CD4-positive, alpha-beta T cell (primary cell): ENCODE measurements around the gene OLFML2A. TPM values are rescaled to one million over a fixed set of nuclear protein-coding genes. Genes with fewer than 3 reads are reported as not detected.
"Not testable (repeated sequence)": the region's sequence is repeated elsewhere in the genome, so short reads cannot be mapped to it uniquely, and the experiment has no call there.

Experiments used
- ATAC-seq: fragments of 200-7000 bp; cut with Tn5 transposase; one replicate; pipeline ENCODE4 v1.10.0; 2022; ENCODE audit warnings: mild to moderate bottlenecking; ENCODE audit not compliant: poor library complexity
- CTCF ChIA-PET: fragments of 350-600 bp; sonication (Branson Sonifier 250); formaldehyde crosslinking; loops from one replicate; lab custom pipeline; 2021; ENCODE audit warnings: antibody characterized with exemption, inconsistent platforms; lab: Charles Lee
- POLR2A ChIA-PET: fragments of 350-600 bp; sonication (Branson Sonifier 250); formaldehyde crosslinking; loops from one replicate; lab custom pipeline; 2021; ENCODE audit warnings: antibody characterized with exemption, inconsistent platforms; lab: Charles Lee
- DNase-seq, 14 experiments: peaks; one replicate each; pipeline ENCODE4 v3.0.0-alpha.2; 2013 to 2020; ENCODE audit warnings: mixed read lengths in 2 of 14
- H3K27ac ChIP-seq, 2 donors: one replicate each; pipeline versions ENCODE4 v1.5.1 to v1.7.0; 2013; ENCODE audit warnings: low read length in 2 of 2, low read depth in 1 of 2, mild to moderate bottlenecking in 1 of 2
- H3K27me3 ChIP-seq, 2 experiments: 1 replicate in 1 of 2; 2 replicates in 1 of 2; pipeline versions ENCODE4 v1.6.1 to v1.7.0; 2013; ENCODE audit warnings: low read length in 2 of 2, control low read depth in 1 of 2, mild to moderate bottlenecking in 1 of 2, moderate library complexity in 1 of 2; ENCODE audit not compliant: insufficient read depth in 2 of 2, control insufficient read depth in 1 of 2
- H3K36me3 ChIP-seq: one replicate; pipeline ENCODE4 v1.6.1; 2013; ENCODE audit warnings: low read length, control low read depth; ENCODE audit not compliant: insufficient read depth
- H3K4me1 ChIP-seq: one replicate; pipeline ENCODE4 v1.6.1; 2013; ENCODE audit warnings: low read length, control low read depth; ENCODE audit not compliant: insufficient read depth
- H3K4me3 ChIP-seq: one replicate; pipeline ENCODE4 v1.5.1; 2013; ENCODE audit warnings: mild to moderate bottlenecking, low read length, moderate library complexity
- H3K9me3 ChIP-seq, 2 experiments: 1 replicate in 1 of 2; 2 replicates in 1 of 2; pipeline versions ENCODE4 v1.6.1 to v1.7.0; 2013; ENCODE audit warnings: low read length in 2 of 2, mild to moderate bottlenecking in 2 of 2, control low read depth in 1 of 2, moderate library complexity in 1 of 2; ENCODE audit not compliant: control insufficient read depth in 1 of 2, insufficient read depth in 1 of 2
- H3K27ac Mint-ChIP-seq: one replicate; pipeline ENCODE4 v1.8.0; 2020; ENCODE audit warnings: mixed read lengths
- H3K27me3 Mint-ChIP-seq: one replicate; pipeline ENCODE4 v1.8.0; 2021; ENCODE audit warnings: mixed read lengths
- H3K36me3 Mint-ChIP-seq: one replicate; pipeline ENCODE4 v1.8.0; 2021; ENCODE audit warnings: low read depth, mixed read lengths
- H3K4me1 Mint-ChIP-seq: one replicate; pipeline ENCODE4 v1.8.0; 2021; ENCODE audit warnings: low read depth, mixed read lengths
- H3K4me3 Mint-ChIP-seq: one replicate; pipeline ENCODE4 v1.8.0; 2020; ENCODE audit warnings: mild to moderate bottlenecking, mixed read lengths
- H3K9me3 Mint-ChIP-seq: one replicate; pipeline ENCODE4 v1.8.0; 2020; ENCODE audit warnings: mixed read lengths
- CTCF ChIP-seq: fragments of 200-600 bp; IDR thresholded peaks from one replicate; pipeline ENCODE4 v1.8.0; 2022; ENCODE audit warnings: antibody characterized with exemption, mild to moderate bottlenecking
- intact Hi-C, 2 experiments: fragments of 100-400 bp; cut with DNase I in 1 of 2; cut with micrococcal nuclease in 1 of 2; formaldehyde crosslinking; loops; one replicate each; pipeline versions ENCODE4 v1.15.1 to v1.9.0; 2023 to 2025; cut with DNase I, micrococcal nuclease
- total RNA-seq, 174 experiments: library from RNA in 2 of 174; stranded (reverse) in 2 of 174; gene quantifications; one replicate each; pipeline ENCODE4 v1.2.3 and lab custom pipeline; 2021 to 2026

Gene OLFML2A
- total RNA-seq, 2 experiments from 2014 or later, result not detected

- ATAC-seq, result no peak
- Histone ChIP-seq H3K9me3 (no peaks in the 10 kb centered on the region), H3K27ac (no peak overlapping the region), H3K27me3 (peaks cover 3 to 11% of the 10 kb centered on the region in 2 experiments), H3K4me1 (no peaks in the 10 kb centered on the region), H3K36me3 (no peaks in the 10 kb centered on the region), H3K4me3 (no peak overlapping the region)
- H3K9me3 Mint-ChIP-seq, result no peaks in the 10 kb centered on the region
- H3K36me3 Mint-ChIP-seq, result no peaks in the 10 kb centered on the region
- no peak for DNase-seq
- H3K27ac Mint-ChIP-seq, result no peak overlapping the region
- peaks cover 20% of the 10 kb centered on the region for H3K27me3 Mint-ChIP-seq
- H3K4me1 Mint-ChIP-seq, result no peaks in the 10 kb centered on the region
- ChIA-PET CTCF (interaction anchor here (0.8 kb wide), 1 partner anchor 10 kb away, joined by 3 read pairs; the partner anchor contains the start of gene WDR38), POLR2A (no interaction called here)
- no peak for TF ChIP-seq CTCF
- H3K4me3 Mint-ChIP-seq, result no peak overlapping the region
- intact Hi-C loops, result no loop called here
These were observed 66.6 kb downstream of the OLFML2A start for GRCh38 chr9:124843456-124844034.

GRCh38 chr9:124844291-124844690, 67.4 kb downstream of the OLFML2A start:
- peaks cover 3 to 10% of the 10 kb centered on the region in 2 experiments for H3K27me3 ChIP-seq
- ChIA-PET CTCF (interaction anchor here (0.8 kb wide), 1 partner anchor 9 kb away, joined by 3 read pairs; the partner anchor contains the start of gene WDR38), POLR2A (no interaction called here)
- no peak overlapping the region for H3K27ac Mint-ChIP-seq
- ATAC-seq (no peak), DNase-seq (no peak)
- no peak overlapping the region for H3K4me3 ChIP-seq
- no peak overlapping the region for H3K4me3 Mint-ChIP-seq
- H3K9me3 ChIP-seq, result no peaks in the 10 kb centered on the region
- H3K4me1 Mint-ChIP-seq, result no peaks in the 10 kb centered on the region
- peaks cover 20% of the 10 kb centered on the region for H3K27me3 Mint-ChIP-seq
- no peak for TF ChIP-seq CTCF
- H3K9me3 Mint-ChIP-seq, result no peaks in the 10 kb centered on the region
- no peaks in the 10 kb centered on the region for H3K4me1 ChIP-seq
- intact Hi-C loops, result no loop called here
- H3K27ac ChIP-seq, result no peak overlapping the region
- H3K36me3 ChIP-seq, result no peaks in the 10 kb centered on the region
- H3K36me3 Mint-ChIP-seq, result no peaks in the 10 kb centered on the region

- POLR2A ChIA-PET, H3K4me3 ChIP-seq, H3K9me3 ChIP-seq, H3K4me1 Mint-ChIP-seq, H3K36me3 Mint-ChIP-seq, H3K27me3 ChIP-seq, ATAC-seq, intact Hi-C loops, DNase-seq, H3K4me1 ChIP-seq, H3K4me3 Mint-ChIP-seq, H3K36me3 ChIP-seq, H3K27ac ChIP-seq, H3K9me3 Mint-ChIP-seq, H3K27ac Mint-ChIP-seq: not testable (repeated sequence)
- CTCF ChIA-PET, result interaction anchor here (0.7 kb wide), 1 partner anchor 516 kb away, joined by 4 read pairs; no protein-coding TSS in a partner anchor
- peaks cover 18% of the 10 kb centered on the region for H3K27me3 Mint-ChIP-seq
These were observed 69.5 kb downstream of the OLFML2A start for GRCh38 chr9:124846467-124846866.

- Mint-ChIP-seq H3K4me1 (no peaks in the 10 kb centered on the region), H3K36me3 (no peaks in the 10 kb centered on the region), H3K27me3 (peaks cover 18% of the 10 kb centered on the region), H3K27ac (no peak overlapping the region), H3K9me3 (no peaks in the 10 kb centered on the region), H3K4me3 (no peak overlapping the region)
- no peak overlapping the region for H3K27ac ChIP-seq
- CTCF ChIA-PET, result no interaction called here
- no peaks in the 10 kb centered on the region for H3K36me3 ChIP-seq
- no peak overlapping the region for H3K4me3 ChIP-seq
- intact Hi-C loops, result no loop called here
- DNase-seq (no peak), ATAC-seq (no peak)
- POLR2A ChIA-PET, result no interaction called here
- H3K9me3 ChIP-seq, result no peaks in the 10 kb centered on the region
- H3K27me3 ChIP-seq, result peaks cover 0 to 5% of the 10 kb centered on the region in 2 experiments
- H3K4me1 ChIP-seq, result peaks cover under 1% of the 10 kb centered on the region
- TF ChIP-seq CTCF, result no peak
These were observed 70.0 kb downstream of the OLFML2A start for GRCh38 chr9:124846969-124847368.
